Neutrophil (primary cell): ENCODE data around the gene CLCA1.

Experiments used
- H3K27ac ChIP-seq: fragments of 200-600 bp; sonication (generic); 2 replicates; pipeline ENCODE4 v1.5.1; 2016; ENCODE audit warnings: mild to moderate bottlenecking, moderate library complexity
- H3K27me3 ChIP-seq: fragments of 200-600 bp; sonication (generic); 2 replicates; pipeline ENCODE4 v1.6.0; 2016; ENCODE audit warnings: mild to moderate bottlenecking
- H3K36me3 ChIP-seq: fragments of 200-600 bp; sonication (generic); 2 replicates; pipeline ENCODE4 v1.5.1; 2017
- H3K4me1 ChIP-seq, 2 experiments: fragments of 200-600 bp in 1 of 2; sonication (generic) in 1 of 2; 1 replicate in 1 of 2; 2 replicates in 1 of 2; pipeline versions ENCODE4 v1.5.1 to v1.6.1; 2013 to 2016; ENCODE audit warnings: low read depth in 1 of 2, low read length in 1 of 2, mild to moderate bottlenecking in 1 of 2, moderate library complexity in 1 of 2; ENCODE audit not compliant: control insufficient read depth in 1 of 2, insufficient read depth in 1 of 2
- H3K4me3 ChIP-seq, 2 experiments: fragments of 200-600 bp in 1 of 2; sonication (generic) in 1 of 2; 1 replicate in 1 of 2; 2 replicates in 1 of 2; pipeline ENCODE4 v1.5.1; 2013 to 2016; ENCODE audit warnings: low read depth in 1 of 2, low read length in 1 of 2, mild to moderate bottlenecking in 1 of 2, moderate library complexity in 1 of 2
- H3K9me3 ChIP-seq: fragments of 200-600 bp; sonication (generic); 2 replicates; pipeline ENCODE4 v1.5.1; 2016
- TF ChIP-seq, protein P1 (sequence below): fragments of 200-600 bp; sonication (generic); IDR thresholded peaks from 2 replicates; pipeline ENCODE4 v1.5.1; 2016; ENCODE audit warnings: antibody characterized with exemption

Gene CLCA1

GRCh38 chr1:86538775-86539174 is 70.0 kb downstream of the CLCA1 start:
- Histone ChIP-seq H3K36me3 (no peaks in the 10 kb centered on the region), H3K27ac (no peak overlapping the region), H3K27me3 (no peaks in the 10 kb centered on the region), H3K4me3 (no peak overlapping the region), H3K4me1 (no peaks in the 10 kb centered on the region), H3K9me3 (no peaks in the 10 kb centered on the region)
- TF ChIP-seq, protein P1, sequence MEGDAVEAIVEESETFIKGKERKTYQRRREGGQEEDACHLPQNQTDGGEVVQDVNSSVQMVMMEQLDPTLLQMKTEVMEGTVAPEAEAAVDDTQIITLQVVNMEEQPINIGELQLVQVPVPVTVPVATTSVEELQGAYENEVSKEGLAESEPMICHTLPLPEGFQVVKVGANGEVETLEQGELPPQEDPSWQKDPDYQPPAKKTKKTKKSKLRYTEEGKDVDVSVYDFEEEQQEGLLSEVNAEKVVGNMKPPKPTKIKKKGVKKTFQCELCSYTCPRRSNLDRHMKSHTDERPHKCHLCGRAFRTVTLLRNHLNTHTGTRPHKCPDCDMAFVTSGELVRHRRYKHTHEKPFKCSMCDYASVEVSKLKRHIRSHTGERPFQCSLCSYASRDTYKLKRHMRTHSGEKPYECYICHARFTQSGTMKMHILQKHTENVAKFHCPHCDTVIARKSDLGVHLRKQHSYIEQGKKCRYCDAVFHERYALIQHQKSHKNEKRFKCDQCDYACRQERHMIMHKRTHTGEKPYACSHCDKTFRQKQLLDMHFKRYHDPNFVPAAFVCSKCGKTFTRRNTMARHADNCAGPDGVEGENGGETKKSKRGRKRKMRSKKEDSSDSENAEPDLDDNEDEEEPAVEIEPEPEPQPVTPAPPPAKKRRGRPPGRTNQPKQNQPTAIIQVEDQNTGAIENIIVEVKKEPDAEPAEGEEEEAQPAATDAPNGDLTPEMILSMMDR = no peak

DNA sequence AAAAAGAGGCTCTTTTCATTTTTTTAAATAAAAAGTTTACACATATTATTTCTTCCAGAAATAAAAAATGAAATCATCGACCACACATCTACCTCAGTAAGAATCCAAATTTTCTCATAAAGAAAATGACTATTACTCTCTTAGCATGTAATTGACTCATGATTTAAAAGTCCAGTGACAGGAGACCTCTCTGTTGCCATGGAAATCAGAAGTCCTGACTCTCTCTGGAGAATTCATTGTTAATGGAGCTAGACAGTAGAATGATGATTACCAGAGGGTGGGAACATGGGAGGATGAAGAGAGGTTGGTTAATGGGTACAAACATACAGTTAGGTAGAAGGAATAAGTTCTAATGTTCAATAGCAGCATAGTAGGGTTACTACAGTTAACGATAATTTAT is 73.1 kb downstream of the CLCA1 start:
- H3K4me3 ChIP-seq = no peak overlapping the region
- H3K27ac ChIP-seq = no peak overlapping the region
- no peaks in the 10 kb centered on the region for H3K27me3 ChIP-seq
- no peaks in the 10 kb centered on the region for H3K9me3 ChIP-seq
- H3K4me1 ChIP-seq = no peaks in the 10 kb centered on the region
- H3K36me3 ChIP-seq = no peaks in the 10 kb centered on the region
- TF ChIP-seq, protein P1 = no peak

GRCh38 chr1:86542631-86543030 is 73.9 kb downstream of the CLCA1 start:
- TF ChIP-seq, protein P1 = no peak
- H3K36me3 ChIP-seq = no peaks in the 10 kb centered on the region
- no peaks in the 10 kb centered on the region for H3K9me3 ChIP-seq
- H3K27ac ChIP-seq = no peak overlapping the region
- no peaks in the 10 kb centered on the region for H3K27me3 ChIP-seq
- no peaks in the 10 kb centered on the region for H3K4me1 ChIP-seq
- H3K4me3 ChIP-seq = no peak overlapping the region

GRCh38 chr1:86546787-86547221 is 78.1 kb downstream of the CLCA1 start, which contains the start of gene CLCA4:
CLCA4 (plus strand) TSS chr1:86547078; CDS start chr1:86547120, 42 bp downstream.
- H3K27ac ChIP-seq = no peak within 1 kb of the TSS
- H3K4me1 ChIP-seq = no peaks in the 10 kb centered on the region
- H3K4me3 ChIP-seq = no peak within 1 kb of the TSS
- TF ChIP-seq, protein P1 = no peak
- H3K9me3 ChIP-seq = no peaks in the 10 kb centered on the region
- no peaks in the 10 kb centered on the region for H3K27me3 ChIP-seq
- H3K36me3 ChIP-seq = no peaks in the 10 kb centered on the region

DNA sequence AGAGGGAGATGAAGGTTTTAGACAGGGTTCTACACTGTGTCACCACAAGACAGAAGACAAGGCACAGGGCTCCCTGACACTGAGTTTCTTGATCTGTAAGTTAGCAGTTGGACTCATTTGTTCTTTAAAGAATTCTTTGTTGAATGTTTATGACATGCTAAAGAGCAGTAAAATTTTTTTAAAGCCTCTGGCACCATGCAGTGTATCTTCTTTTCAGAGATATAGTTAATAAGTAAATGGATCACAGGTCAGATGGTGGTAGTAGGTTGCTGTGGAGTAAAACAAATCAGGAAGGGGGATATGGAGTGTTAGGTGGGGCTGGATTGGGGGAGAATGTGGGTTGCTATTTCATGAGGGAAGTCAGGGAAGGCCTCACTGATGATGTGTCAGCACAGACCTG is 80.1 kb downstream of the CLCA1 start:
- H3K9me3 ChIP-seq = no peaks in the 10 kb centered on the region
- H3K27me3 ChIP-seq = no peaks in the 10 kb centered on the region
- no peak overlapping the region for H3K4me3 ChIP-seq
- H3K27ac ChIP-seq = no peak overlapping the region
- no peaks in the 10 kb centered on the region for H3K4me1 ChIP-seq
- TF ChIP-seq, protein P1 = no peak
- no peaks in the 10 kb centered on the region for H3K36me3 ChIP-seq
